Lower leg skin (tissue), 3 donors: ENCODE results near the gene SLC8A1.

Experiments
- CTCF ChIP-seq, 3 donors: fragments of 450-650 bp; IDR thresholded peaks; one replicate each; pipeline ENCODE4 v1.5.1; 2016; ENCODE audit warnings: antibody characterized with exemption in 3 of 3, mild to moderate bottlenecking in 3 of 3, moderate library complexity in 2 of 3
- POLR2A ChIP-seq, 2 donors: fragments of 450-650 bp; IDR thresholded peaks; one replicate each; pipeline ENCODE4 v1.6.1; 2016 to 2017; ENCODE audit warnings: antibody characterized with exemption in 2 of 2, mild to moderate bottlenecking in 1 of 2, moderate library complexity in 1 of 2

- no peak for TF ChIP-seq CTCF (IDR thresholded peaks at IDR 0.05)
- TF ChIP-seq POLR2A (IDR thresholded peaks at IDR 0.05): no peak
Measured at GRCh38 chr2:40129725-40130124, 322.2 kb downstream of the SLC8A1 start.
